ENCODE data around the gene SEC14L5. TPM values are rescaled to one million over a fixed set of nuclear protein-coding genes. Genes with fewer than 3 reads are reported as not detected.

SEC14L5 gene
- total RNA-seq, 8 experiments from 2014 or later, result 0.04 to 2.0 (median 1.0) TPM

DNA sequence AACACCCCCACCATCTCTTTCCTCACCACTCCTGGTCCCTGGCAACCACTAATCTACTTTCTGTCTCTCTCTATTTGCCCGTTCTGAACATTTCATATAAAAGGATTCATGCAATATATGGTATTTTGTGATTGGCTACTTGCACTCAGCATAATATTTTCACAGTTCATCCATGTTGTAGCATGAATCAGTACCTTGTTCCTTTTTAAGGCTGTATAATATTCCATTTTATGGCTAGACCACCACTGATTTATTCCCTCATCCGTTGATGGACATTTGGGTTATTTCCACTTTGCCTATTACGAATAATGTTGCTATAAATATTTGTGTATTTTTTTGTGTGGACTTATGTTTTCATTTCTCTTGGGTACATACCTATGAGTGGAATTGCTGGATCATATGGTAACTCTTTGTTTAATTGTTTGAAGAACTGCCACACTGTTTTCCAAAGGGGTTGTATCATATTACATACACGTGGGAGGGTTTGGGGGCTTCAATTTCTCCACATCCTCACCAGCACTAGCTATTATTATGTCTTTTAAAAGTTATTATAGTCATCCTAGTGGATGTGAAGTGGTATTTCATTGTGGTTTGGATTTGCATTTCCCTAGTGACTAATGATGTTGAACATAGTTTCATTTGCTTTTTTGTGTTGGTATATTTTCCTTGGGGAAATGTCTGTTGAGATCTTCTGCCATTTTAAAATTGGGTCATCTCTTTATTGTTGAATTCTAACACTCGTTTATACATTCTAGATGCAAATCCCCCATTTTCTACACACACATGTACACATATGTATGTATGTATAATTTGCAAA is 26.3 kb downstream of the SEC14L5 start:
- no peaks in the 10 kb centered on the region for H3K4me1 ChIP-seq (replicated peaks in 1 of 2)
- WGBS, 10 experiments, result 23 to 84% (median 52%) methylated on average over 1 to 4 of the region's 5 CpGs
- no peak overlapping the region for H3K27ac ChIP-seq
- no peak for ATAC-seq (replicated peaks in 6 of 8)
- H3K4me3 ChIP-seq, result no peak overlapping the region
- in situ Hi-C loops (cut with MboI; ENCODE audit: low pct_unique_long_range_greater_than_20kb in 2 of 9, low sequenced_read_pairs in 9 of 9, unreplicated experiment in 9 of 9), result no loop called here

- 0 to 38% (median 0%) methylated on average over 2 to 3 of the region's 10 CpGs; no CpG with 5 or more reads in 7 of the 10 experiments for WGBS, 10 experiments
- no peak overlapping the region for H3K4me3 ChIP-seq
- ATAC-seq (replicated peaks in 6 of 8), result peak in 2 of 8 experiments; percentile 11 to 23
Observed at GRCh38 chr16:4987250-4987579, 29.1 kb downstream of the SEC14L5 start.

DNA sequence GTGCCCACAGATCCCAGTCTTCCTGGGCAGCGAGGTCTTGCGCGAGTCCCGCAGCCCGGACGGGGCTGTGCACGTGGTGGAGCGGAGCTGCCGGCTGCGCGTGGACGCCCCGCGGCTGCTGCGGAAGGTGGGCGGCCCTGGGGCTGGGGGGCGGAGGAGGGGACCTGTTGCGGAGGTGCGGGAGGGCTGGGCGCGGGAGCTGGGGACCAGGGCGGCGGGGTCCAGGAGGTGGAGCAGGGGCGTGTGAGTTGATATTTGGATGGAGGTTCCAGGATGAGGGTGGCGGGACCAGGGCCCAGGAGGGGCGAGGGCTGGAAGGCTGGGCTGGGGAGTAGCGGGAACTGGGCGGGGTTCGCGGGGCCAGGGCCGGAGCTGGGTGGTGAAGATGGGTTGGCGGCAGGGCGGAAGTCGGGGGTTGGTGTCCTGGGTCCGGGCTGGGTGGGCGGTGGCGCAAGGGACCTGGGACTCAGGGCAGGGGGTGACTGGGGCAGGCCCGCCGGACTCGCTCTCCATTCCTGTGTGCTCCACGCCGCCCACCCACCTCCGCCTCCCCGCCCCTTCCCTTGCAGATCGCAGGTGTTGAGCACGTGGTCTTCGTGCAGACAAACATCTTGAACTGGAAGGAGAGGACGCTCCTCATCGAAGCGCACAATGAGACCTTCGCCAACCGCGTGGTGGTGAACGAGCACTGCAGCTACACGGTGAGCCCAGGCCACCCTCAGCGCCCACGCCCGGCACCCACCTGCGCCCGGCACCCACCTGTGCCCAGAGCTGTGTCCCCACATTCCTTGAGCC is 29.6 kb downstream of the SEC14L5 start:
- WGBS, 10 experiments, result no CpG with 5 or more reads among the region's 60 CpGs
- peak in 7 of 8 experiments; percentile 24 to 88 (median 51) for ATAC-seq (replicated peaks in 6 of 8)
- no peak overlapping the region for H3K4me3 ChIP-seq
- in situ Hi-C loops (cut with MboI; ENCODE audit: low pct_unique_long_range_greater_than_20kb in 2 of 9, low sequenced_read_pairs in 9 of 9, unreplicated experiment in 9 of 9), result no loop called here
- H3K27ac ChIP-seq, result no peak overlapping the region
- no peaks in the 10 kb centered on the region for H3K4me1 ChIP-seq (replicated peaks in 1 of 2)

More at GRCh38 chr16:4987250-4987579, 29.1 kb downstream of the SEC14L5 start:
- in situ Hi-C loops (cut with MboI; ENCODE audit: low pct_unique_long_range_greater_than_20kb in 2 of 9, low sequenced_read_pairs in 9 of 9, unreplicated experiment in 9 of 9), result no loop called here
- Histone ChIP-seq H3K27ac (no peak overlapping the region), H3K4me1 (replicated peaks in 1 of 2) (no peaks in the 10 kb centered on the region)

GRCh38 chr16:4988647-4989046 is 30.5 kb downstream of the SEC14L5 start:
- in situ Hi-C loops (cut with MboI; ENCODE audit: low pct_unique_long_range_greater_than_20kb in 2 of 9, low sequenced_read_pairs in 9 of 9, unreplicated experiment in 9 of 9), result no loop called here
- Histone ChIP-seq H3K4me3 (no peak overlapping the region), H3K27ac (no peak overlapping the region), H3K4me1 (replicated peaks in 1 of 2) (no peaks in the 10 kb centered on the region)
- ATAC-seq (replicated peaks in 6 of 8), result no peak
- 51 to 100% (median 93%) methylated on average over 1 to 4 of the region's 5 CpGs for WGBS, 10 experiments

DNA sequence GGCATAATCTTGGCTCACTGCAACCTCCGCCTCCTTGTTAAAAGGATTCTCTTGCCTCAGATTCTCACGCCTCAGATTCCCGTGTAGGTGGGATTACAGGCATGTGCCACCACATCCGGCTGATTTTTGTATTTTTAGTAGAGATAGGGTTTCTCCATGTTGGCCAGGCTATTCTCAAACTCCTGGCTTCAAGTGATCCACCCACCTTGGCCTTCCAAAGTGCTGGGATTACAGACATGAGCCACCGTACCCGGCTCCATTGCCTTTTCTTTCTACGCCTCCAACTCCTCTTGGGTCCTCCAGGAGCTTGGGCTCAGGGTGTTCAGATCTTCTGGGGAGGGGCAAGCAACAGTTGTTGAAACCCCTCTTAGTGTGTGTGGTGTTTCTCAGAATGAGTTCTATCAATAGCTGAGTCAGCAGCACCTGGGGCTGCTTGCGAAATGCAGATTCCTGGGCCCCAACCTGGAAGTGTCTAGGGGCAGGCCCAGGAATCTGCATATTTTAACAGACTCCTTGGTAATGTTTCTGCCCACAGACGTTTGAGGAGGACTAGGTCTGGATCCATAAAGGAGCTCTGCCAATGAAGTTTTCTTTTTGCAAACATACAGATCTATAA is 31.4 kb downstream of the SEC14L5 start:
- Histone ChIP-seq H3K4me1 (replicated peaks in 1 of 2) (no peaks in the 10 kb centered on the region), H3K27ac (no peak overlapping the region), H3K4me3 (no peak overlapping the region)
- ATAC-seq (replicated peaks in 6 of 8), result no peak
- WGBS, 10 experiments, result 0 to 100% (median 78%) methylated on average over 1 to 8 of the region's 9 CpGs
- in situ Hi-C loops (cut with MboI; ENCODE audit: low pct_unique_long_range_greater_than_20kb in 2 of 9, low sequenced_read_pairs in 9 of 9, unreplicated experiment in 9 of 9), result no loop called here

GRCh38 chr16:4990415-4990814 is 32.3 kb downstream of the SEC14L5 start:
- 70 to 100% (median 90%) methylated on average over 2 to 5 of the region's 8 CpGs; no CpG with 5 or more reads in 5 of the 10 experiments for WGBS, 10 experiments
- in situ Hi-C loops (cut with MboI; ENCODE audit: low pct_unique_long_range_greater_than_20kb in 2 of 9, low sequenced_read_pairs in 9 of 9, unreplicated experiment in 9 of 9), result no loop called here
- ATAC-seq (replicated peaks in 6 of 8), result no peak
- no peak overlapping the region for H3K4me3 ChIP-seq
- H3K4me1 ChIP-seq (replicated peaks in 1 of 2), result no peaks in the 10 kb centered on the region
- H3K27ac ChIP-seq, result no peak overlapping the region

GRCh38 chr16:4991754-4992153 is 33.6 kb downstream of the SEC14L5 start:
- in situ Hi-C loops (cut with MboI; ENCODE audit: low pct_unique_long_range_greater_than_20kb in 2 of 9, low sequenced_read_pairs in 9 of 9, unreplicated experiment in 9 of 9), result no loop called here
- WGBS, 10 experiments, result 57 to 100% (median 75%) methylated on average over 1 to 14 of the region's 14 CpGs; no CpG with 5 or more reads in 6 of the 10 experiments
- H3K27ac ChIP-seq, result no peak overlapping the region
- H3K4me3 ChIP-seq, result no peak overlapping the region
- no peaks in the 10 kb centered on the region for H3K4me1 ChIP-seq (replicated peaks in 1 of 2)
- no peak for ATAC-seq (replicated peaks in 6 of 8)

DNA sequence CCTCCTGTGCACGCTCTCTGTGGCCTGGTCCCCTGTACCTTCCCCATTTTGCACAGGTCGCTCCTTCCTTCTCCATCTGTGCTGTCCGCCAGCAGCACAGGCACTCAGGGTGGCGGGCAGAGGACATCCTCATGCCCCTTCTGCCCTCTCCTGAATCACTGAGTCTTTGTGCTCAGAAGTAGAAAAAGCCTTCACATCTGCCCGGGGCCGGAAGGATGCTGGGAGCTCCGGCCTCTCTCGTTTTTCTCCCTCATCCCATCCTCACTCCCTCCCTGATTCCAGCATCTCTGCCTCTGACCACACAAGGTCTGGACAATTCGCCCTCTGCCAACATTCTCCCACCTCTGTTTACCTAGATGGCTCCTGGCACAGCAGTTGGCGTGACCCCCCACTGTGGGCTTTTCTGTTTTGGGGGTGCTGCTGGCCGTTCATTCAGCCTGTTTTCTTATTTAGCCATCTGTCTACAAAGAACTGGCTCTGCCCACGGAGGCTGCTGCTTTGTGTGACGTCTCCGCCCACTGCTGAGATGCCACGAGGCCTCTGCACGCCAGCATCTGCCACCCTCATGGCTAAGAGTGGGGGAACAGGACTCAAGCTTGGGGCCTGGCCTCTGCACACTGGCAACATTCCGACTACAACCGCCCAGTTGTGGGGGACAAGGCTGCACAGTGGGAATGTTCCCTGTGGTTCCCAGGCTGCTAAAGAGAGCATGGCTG is 36.7 kb downstream of the SEC14L5 start:
- ATAC-seq (replicated peaks in 6 of 8), result peak in 6 of 8 experiments; percentile 54 to 85 (median 67)
- Histone ChIP-seq H3K27ac (no peak overlapping the region), H3K4me3 (no peak overlapping the region), H3K4me1 (replicated peaks in 1 of 2) (no peaks in the 10 kb centered on the region)
- in situ Hi-C loops (cut with MboI; ENCODE audit: low pct_unique_long_range_greater_than_20kb in 2 of 9, low sequenced_read_pairs in 9 of 9, unreplicated experiment in 9 of 9), result no loop called here
- WGBS, 10 experiments, result 5 to 90% (median 61%) methylated on average over 2 to 11 of the region's 18 CpGs; no CpG with 5 or more reads in 2 of the 10 experiments

DNA sequence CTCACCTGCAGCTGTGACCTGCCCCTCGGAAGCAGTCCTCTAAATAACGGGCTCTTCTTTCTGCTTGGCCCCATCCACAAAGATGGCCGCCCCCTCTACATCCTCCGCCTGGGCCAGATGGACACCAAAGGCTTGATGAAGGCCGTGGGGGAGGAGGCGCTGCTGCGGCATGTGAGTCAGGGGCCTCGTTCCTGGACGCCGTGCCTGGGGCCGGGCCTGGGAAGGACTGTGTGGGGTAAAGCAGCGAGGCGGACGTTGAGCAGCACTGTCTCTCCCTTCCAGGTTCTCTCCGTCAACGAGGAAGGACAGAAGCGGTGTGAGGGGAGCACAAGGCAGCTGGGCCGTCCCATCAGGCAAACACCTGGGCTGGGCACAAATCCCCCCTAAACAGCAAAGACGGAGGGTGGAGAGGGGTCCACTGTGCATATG is 42.5 kb downstream of the SEC14L5 start:
- in situ Hi-C loops (cut with MboI; ENCODE audit: low pct_unique_long_range_greater_than_20kb in 2 of 9, low sequenced_read_pairs in 9 of 9, unreplicated experiment in 9 of 9), result no loop called here
- no peak overlapping the region for H3K4me3 ChIP-seq
- WGBS, 10 experiments, result 20 to 93% (median 73%) methylated on average over 1 to 3 of the region's 19 CpGs; no CpG with 5 or more reads in 5 of the 10 experiments
- no peaks in the 10 kb centered on the region for H3K4me1 ChIP-seq (replicated peaks in 1 of 2)
- ATAC-seq (replicated peaks in 6 of 8), result no peak
- no peak overlapping the region for H3K27ac ChIP-seq

DNA sequence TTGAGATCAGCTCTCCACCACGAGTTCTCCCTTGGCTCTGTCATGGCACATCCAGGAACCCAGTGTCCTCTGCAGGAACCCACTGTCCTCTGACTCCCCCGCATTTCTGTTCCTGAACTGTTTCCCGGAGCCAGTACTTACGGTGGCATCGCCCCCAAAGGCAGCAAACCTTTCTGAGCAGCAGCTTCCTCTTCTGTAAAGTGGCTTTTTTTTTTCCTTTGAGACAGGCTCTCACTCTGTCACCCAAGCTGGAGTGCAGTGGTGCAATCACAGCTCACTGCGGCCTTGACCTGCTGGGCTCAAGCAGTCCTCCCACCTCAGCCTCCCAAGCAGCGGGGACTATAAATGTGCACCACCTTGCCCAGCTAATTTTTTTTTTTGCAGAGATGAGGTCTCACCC is 43.4 kb downstream of the SEC14L5 start:
- 60 to 100% (median 87%) methylated on average over 1 to 6 of the region's 7 CpGs; no CpG with 5 or more reads in 2 of the 10 experiments for WGBS, 10 experiments
- Histone ChIP-seq H3K4me1 (replicated peaks in 1 of 2) (no peaks in the 10 kb centered on the region), H3K4me3 (no peak overlapping the region), H3K27ac (no peak overlapping the region)
- ATAC-seq (replicated peaks in 6 of 8), result no peak
- in situ Hi-C loops (cut with MboI; ENCODE audit: low pct_unique_long_range_greater_than_20kb in 2 of 9, low sequenced_read_pairs in 9 of 9, unreplicated experiment in 9 of 9), result no loop called here

- ATAC-seq (replicated peaks in 6 of 8), result no peak
- in situ Hi-C loops (cut with MboI; ENCODE audit: low pct_unique_long_range_greater_than_20kb in 2 of 9, low sequenced_read_pairs in 9 of 9, unreplicated experiment in 9 of 9), result no loop called here
- no peak overlapping the region for H3K27ac ChIP-seq
Observed at GRCh38 chr16:5001986-5002385, 43.9 kb downstream of the SEC14L5 start.

DNA sequence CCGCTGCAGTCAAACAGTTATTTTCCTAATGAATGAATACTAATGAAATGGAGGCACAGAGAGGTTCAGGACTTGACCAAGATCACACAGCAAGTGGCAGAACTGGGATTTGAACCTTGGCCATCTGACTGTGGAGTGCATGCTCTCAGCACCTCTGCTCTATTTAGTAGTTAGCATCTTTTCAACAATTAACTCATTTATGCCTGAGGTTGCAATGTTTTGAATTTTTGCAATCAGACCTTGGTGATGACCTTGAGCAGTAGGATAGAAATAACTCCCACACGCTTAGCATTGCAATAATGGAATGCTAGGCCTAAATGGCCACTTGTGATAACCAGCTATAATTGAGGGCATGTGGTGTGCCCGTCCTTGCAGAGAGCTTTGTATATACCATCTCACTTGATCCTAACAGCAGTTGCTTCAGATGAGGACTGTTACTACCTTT is 44.6 kb downstream of the SEC14L5 start:
- Histone ChIP-seq H3K4me3 (no peak overlapping the region), H3K4me1 (replicated peaks in 1 of 2) (no peaks in the 10 kb centered on the region), H3K27ac (no peak overlapping the region)
- no peak for ATAC-seq (replicated peaks in 6 of 8)
- in situ Hi-C loops (cut with MboI; ENCODE audit: low pct_unique_long_range_greater_than_20kb in 2 of 9, low sequenced_read_pairs in 9 of 9, unreplicated experiment in 9 of 9), result no loop called here
- WGBS, 10 experiments, result 20 to 81% (median 40%) methylated on average over 1 to 3 of the region's 3 CpGs; no CpG with 5 or more reads in 4 of the 10 experiments

More at GRCh38 chr16:5001986-5002385, 43.9 kb downstream of the SEC14L5 start:
- WGBS, 10 experiments, result 26 to 100% (median 67%) methylated on average over 2 to 6 of the region's 6 CpGs; no CpG with 5 or more reads in 2 of the 10 experiments
- H3K4me3 ChIP-seq, result no peak overlapping the region
- no peaks in the 10 kb centered on the region for H3K4me1 ChIP-seq (replicated peaks in 1 of 2)
